ENCODE data around the gene WWOX.

Gene WWOX

GRCh38 chr16:78538919-78539318, 439.5 kb downstream of the WWOX start:
- TF ChIP-seq CTCF (IDR thresholded peaks at IDR 0.05; ENCODE audit: low read depth, low read length), result no peak
- DNase-seq (ENCODE audit: low read depth in 2 of 2), result no peak
- H3K4me3 ChIP-seq (replicated peaks in 1 of 2; ENCODE audit: low read depth in 2 of 2, low read length in 2 of 2), result no peak overlapping the region

GRCh38 chr16:78542419-78542818, 443.0 kb downstream of the WWOX start:
- no peak overlapping the region for H3K4me3 ChIP-seq (replicated peaks in 1 of 2; ENCODE audit: low read depth in 2 of 2, low read length in 2 of 2)
- no peak for DNase-seq (ENCODE audit: low read depth in 2 of 2)
- TF ChIP-seq CTCF (IDR thresholded peaks at IDR 0.05; ENCODE audit: low read depth, low read length), result no peak

GRCh38 chr16:78543023-78543422, 443.6 kb downstream of the WWOX start:
- no peak for DNase-seq (ENCODE audit: low read depth in 2 of 2)
- no peak for TF ChIP-seq CTCF (IDR thresholded peaks at IDR 0.05; ENCODE audit: low read depth, low read length)

GRCh38 chr16:78549366-78549765, 449.9 kb downstream of the WWOX start:
- no peak for DNase-seq (ENCODE audit: low read depth in 2 of 2)
- no peak overlapping the region for H3K4me3 ChIP-seq (replicated peaks in 1 of 2; ENCODE audit: low read depth in 2 of 2, low read length in 2 of 2)
- TF ChIP-seq CTCF (IDR thresholded peaks at IDR 0.05; ENCODE audit: low read depth, low read length), result no peak

More at GRCh38 chr16:78543023-78543422, 443.6 kb downstream of the WWOX start:
- H3K4me3 ChIP-seq (replicated peaks in 1 of 2; ENCODE audit: low read depth in 2 of 2, low read length in 2 of 2), result no peak overlapping the region

- DNase-seq (ENCODE audit: low read depth in 2 of 2), result no peak
- H3K4me3 ChIP-seq (replicated peaks in 1 of 2; ENCODE audit: low read depth in 2 of 2, low read length in 2 of 2), result no peak overlapping the region
- TF ChIP-seq CTCF (IDR thresholded peaks at IDR 0.05; ENCODE audit: low read depth, low read length), result no peak
Measured at GRCh38 chr16:78551487-78552085, 452.1 kb downstream of the WWOX start.

GRCh38 chr16:78552106-78552675, 452.7 kb downstream of the WWOX start:
- DNase-seq (ENCODE audit: low read depth in 2 of 2), result no peak
- TF ChIP-seq CTCF (IDR thresholded peaks at IDR 0.05; ENCODE audit: low read depth, low read length), result no peak
- no peak overlapping the region for H3K4me3 ChIP-seq (replicated peaks in 1 of 2; ENCODE audit: low read depth in 2 of 2, low read length in 2 of 2)

- H3K4me3 ChIP-seq (replicated peaks in 1 of 2; ENCODE audit: low read depth in 2 of 2, low read length in 2 of 2), result no peak overlapping the region
- DNase-seq (ENCODE audit: low read depth in 2 of 2), result no peak
- no peak for TF ChIP-seq CTCF (IDR thresholded peaks at IDR 0.05; ENCODE audit: low read depth, low read length)
Measured at GRCh38 chr16:78552716-78553115, 453.3 kb downstream of the WWOX start.
